Thyroid gland (tissue), 4 donors: Measurements from ENCODE around the gene KCNJ6.

ENCODE experiments used
- CTCF ChIP-seq, 6 experiments: fragments of 200-600 bp in 3 of 6; fragments of 450-650 bp in 3 of 6; sonication (generic) in 3 of 6; IDR thresholded peaks; one replicate each; pipeline ENCODE4 v1.5.1; 2016 to 2019; ENCODE audit warnings: antibody characterized with exemption in 6 of 6, mild to moderate bottlenecking in 2 of 6, inconsistent platforms in 1 of 6, moderate library complexity in 1 of 6
- POLR2A ChIP-seq, 2 donors: fragments of 450-650 bp; IDR thresholded peaks; one replicate each; pipeline ENCODE4 v1.6.1; 2017; ENCODE audit warnings: antibody characterized with exemption in 2 of 2, mild to moderate bottlenecking in 2 of 2, moderate library complexity in 1 of 2

GRCh38 chr21:37732927-37733326 is 183.3 kb downstream of the KCNJ6 start:
- TF ChIP-seq CTCF (IDR thresholded peaks at IDR 0.05) (no peak), POLR2A (IDR thresholded peaks at IDR 0.05) (no peak)
